Measurements from ENCODE around the gene CD22. TPM values are rescaled to one million over a fixed set of nuclear protein-coding genes. Genes with fewer than 3 reads are reported as not detected.
A peak's percentile ranks its signal among the peaks of the same experiment; 100 is the strongest.
"Not testable (repeated sequence)": the region's sequence is repeated elsewhere in the genome, so short reads cannot be mapped to it uniquely, and the experiment has no call there.

Gene CD22
- total RNA-seq, 1 experiment from 2014 or later: 0.04 TPM

DNA sequence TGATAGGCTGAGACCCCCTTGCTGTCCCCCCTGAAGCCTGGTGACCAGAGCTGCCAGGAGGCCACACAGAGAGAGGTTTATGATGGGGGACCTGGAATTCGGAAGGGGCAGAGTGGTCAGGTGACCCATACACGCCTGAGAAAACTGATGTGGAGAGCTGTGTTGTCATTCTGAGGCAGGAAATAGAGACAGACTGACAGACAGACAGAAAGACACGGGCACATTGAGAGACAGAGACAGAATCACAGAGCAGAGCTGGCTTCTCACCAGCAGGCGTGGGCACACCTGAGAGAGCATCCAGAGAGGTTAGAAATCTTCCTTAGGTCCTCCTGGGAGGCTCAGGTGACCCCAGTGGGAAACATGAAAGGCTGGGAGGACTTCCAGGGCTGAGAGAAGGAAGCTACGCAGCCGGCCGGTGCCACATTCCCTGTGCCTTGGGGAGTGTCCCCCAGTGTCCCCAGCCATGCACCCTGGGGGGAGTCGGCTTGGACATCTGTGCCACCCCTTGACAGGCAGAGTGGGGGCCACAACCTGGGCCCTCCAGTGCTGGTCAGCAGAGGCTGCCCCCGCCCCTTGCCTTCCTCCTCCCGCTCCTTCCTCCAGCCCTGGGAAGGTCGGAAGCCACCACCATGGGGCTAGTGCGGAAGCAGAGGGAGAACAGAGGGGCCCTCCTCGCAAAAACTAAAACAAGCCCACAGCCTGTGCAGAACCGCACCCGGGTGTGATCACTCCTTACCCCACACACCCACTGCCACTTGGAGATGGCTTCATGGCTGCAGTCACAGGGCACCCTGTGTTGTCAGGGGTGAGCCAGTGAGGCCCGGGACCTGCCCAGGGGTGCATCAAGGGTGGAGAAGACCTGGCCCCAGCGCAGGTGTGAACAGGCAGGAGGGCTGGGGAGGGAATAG lies 20.9 kb downstream of the CD22 start:
- H3K36me3 ChIP-seq: no peaks in the 10 kb centered on the region
- no peaks in the 10 kb centered on the region for H3K9me3 ChIP-seq (replicated peaks)
- no peak overlapping the region for H3K27ac ChIP-seq
- H3K4me1 ChIP-seq: no peaks in the 10 kb centered on the region
- no peak for DNase-seq
- no peaks in the 10 kb centered on the region for H3K27me3 ChIP-seq
- no peak overlapping the region for H3K4me3 ChIP-seq

DNA sequence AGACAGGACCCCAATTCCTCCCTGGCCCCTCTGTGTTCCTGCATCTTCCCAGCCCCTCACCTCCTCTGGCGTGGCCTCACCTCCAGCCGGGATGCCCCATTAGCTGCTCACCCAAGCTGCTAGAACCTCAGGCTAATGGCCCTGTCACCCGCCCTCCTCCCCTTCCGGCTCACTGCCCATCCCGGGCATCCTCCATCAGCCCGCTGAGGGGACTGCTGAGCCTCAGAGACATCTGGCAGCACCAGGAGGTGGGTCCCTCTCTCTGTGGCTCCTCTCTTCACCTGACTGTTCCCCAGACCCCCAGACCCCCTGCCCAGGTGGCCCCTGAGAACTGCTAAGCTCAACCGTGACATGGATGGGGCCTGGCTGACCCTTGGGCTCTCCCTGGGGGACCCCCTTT lies 21.6 kb downstream of the CD22 start:
- Histone ChIP-seq H3K4me3 (no peak overlapping the region), H3K27ac (no peak overlapping the region), H3K4me1 (no peaks in the 10 kb centered on the region), H3K9me3 (replicated peaks) (no peaks in the 10 kb centered on the region), H3K27me3 (no peaks in the 10 kb centered on the region), H3K36me3 (no peaks in the 10 kb centered on the region)
- DNase-seq: no peak

DNA sequence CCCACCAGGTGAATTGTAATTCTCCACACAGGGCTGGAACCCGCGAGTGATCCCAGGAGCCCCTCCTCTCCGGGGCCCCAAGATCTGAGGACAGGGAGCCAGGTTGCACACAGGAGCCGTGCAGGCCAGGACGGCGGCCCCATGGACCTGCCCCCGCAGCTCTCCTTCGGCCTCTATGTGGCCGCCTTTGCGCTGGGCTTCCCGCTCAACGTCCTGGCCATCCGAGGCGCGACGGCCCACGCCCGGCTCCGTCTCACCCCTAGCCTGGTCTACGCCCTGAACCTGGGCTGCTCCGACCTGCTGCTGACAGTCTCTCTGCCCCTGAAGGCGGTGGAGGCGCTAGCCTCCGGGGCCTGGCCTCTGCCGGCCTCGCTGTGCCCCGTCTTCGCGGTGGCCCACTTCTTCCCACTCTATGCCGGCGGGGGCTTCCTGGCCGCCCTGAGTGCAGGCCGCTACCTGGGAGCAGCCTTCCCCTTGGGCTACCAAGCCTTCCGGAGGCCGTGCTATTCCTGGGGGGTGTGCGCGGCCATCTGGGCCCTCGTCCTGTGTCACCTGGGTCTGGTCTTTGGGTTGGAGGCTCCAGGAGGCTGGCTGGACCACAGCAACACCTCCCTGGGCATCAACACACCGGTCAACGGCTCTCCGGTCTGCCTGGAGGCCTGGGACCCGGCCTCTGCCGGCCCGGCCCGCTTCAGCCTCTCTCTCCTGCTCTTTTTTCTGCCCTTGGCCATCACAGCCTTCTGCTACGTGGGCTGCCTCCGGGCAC lies 22.6 kb downstream of the CD22 start:
- H3K36me3 ChIP-seq: no peaks in the 10 kb centered on the region
- no peak overlapping the region for H3K4me3 ChIP-seq
- no peak for DNase-seq
- H3K4me1 ChIP-seq: no peaks in the 10 kb centered on the region
- no peak overlapping the region for H3K27ac ChIP-seq
- H3K9me3 ChIP-seq (replicated peaks): no peaks in the 10 kb centered on the region
- H3K27me3 ChIP-seq: no peaks in the 10 kb centered on the region

DNA sequence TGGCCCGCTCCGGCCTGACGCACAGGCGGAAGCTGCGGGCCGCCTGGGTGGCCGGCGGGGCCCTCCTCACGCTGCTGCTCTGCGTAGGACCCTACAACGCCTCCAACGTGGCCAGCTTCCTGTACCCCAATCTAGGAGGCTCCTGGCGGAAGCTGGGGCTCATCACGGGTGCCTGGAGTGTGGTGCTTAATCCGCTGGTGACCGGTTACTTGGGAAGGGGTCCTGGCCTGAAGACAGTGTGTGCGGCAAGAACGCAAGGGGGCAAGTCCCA lies 23.1 kb downstream of the CD22 start:
- Histone ChIP-seq H3K9me3 (replicated peaks) (no peaks in the 10 kb centered on the region), H3K36me3 (no peaks in the 10 kb centered on the region), H3K4me3 (no peak overlapping the region), H3K27me3 (peaks cover under 1% of the 10 kb centered on the region; the same call in 1 of the 2 replicates), H3K27ac (no peak overlapping the region), H3K4me1 (no peaks in the 10 kb centered on the region)
- DNase-seq: no peak

DNA sequence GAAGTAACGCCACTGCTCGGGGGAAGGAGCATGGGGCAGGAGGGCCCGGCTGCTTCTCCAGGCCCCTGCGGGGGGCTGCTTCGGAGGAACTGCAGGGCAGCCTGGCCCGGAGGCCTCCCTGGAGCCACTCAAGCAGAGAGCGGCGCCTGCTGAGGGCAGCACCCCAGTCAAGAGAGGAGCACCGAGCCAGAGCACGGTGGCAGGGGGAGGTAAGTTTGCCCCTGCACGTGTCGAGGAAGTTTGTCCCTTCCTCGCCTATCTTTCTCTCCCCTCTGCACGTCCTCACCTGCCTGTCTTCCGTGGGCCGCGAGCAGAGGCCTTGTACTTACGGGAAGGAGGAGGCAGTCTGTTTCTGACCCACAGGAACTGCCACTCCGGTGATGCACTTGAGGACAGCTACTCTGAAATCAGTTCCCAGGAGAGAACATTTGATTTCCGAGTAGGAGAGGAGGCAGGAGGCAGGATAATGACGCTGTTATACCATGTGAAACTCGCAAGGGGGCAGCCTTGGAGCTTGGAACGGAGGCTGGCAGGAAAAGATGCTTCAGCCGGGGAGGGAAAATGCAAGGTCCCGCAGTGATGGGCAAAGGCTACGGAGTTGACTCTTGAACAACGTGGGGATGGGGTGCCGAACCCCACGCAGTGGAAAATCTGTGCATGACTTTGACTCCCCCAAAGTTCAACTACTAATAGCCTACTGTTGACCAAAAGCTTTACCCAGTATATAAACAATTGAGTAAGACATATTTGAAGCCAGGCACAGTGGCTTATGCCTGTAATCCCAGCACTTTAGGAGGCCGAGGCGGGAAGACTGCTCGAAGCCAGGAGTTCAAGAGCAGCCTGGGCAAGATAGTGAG lies 23.7 kb downstream of the CD22 start:
- Histone ChIP-seq H3K36me3 (no peaks in the 10 kb centered on the region), H3K27ac (no peak overlapping the region)
- peak; percentile 63 to 86 for DNase-seq

DNA sequence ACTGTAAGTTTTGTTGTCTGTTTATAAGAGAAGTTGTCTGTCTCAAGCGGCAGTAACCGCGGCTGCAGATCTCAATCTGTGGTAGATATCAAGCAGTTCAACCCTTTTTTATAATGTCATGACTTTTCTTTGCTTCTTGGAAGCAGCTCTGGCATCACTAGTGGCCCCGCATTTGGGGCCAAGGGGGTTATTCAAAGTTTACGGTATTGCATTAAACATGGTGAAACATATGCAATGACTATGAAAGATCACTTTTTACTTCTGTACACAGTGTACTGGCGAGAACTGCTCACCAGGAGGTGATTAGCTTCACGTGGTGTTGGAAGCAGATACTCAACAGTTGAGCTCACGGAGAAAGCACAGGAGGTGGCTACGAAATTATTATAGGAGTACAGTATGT lies 24.6 kb downstream of the CD22 start:
- no peak overlapping the region for H3K27ac ChIP-seq
- H3K4me3 ChIP-seq: no peak overlapping the region
- no peaks in the 10 kb centered on the region for H3K36me3 ChIP-seq
- peaks cover 11% of the 10 kb centered on the region; the same call in 1 of the 2 replicates for H3K27me3 ChIP-seq
- H3K4me1 ChIP-seq: no peaks in the 10 kb centered on the region
- no peaks in the 10 kb centered on the region for H3K9me3 ChIP-seq (replicated peaks)
- DNase-seq: no peak

More for the DNA sequence above, 23.7 kb downstream of the CD22 start:
- no peaks in the 10 kb centered on the region for H3K4me1 ChIP-seq
- no peak overlapping the region for H3K4me3 ChIP-seq
- H3K27me3 ChIP-seq: peaks cover 6% of the 10 kb centered on the region; the same call in 1 of the 2 replicates
- H3K9me3 ChIP-seq (replicated peaks): no peaks in the 10 kb centered on the region

DNA sequence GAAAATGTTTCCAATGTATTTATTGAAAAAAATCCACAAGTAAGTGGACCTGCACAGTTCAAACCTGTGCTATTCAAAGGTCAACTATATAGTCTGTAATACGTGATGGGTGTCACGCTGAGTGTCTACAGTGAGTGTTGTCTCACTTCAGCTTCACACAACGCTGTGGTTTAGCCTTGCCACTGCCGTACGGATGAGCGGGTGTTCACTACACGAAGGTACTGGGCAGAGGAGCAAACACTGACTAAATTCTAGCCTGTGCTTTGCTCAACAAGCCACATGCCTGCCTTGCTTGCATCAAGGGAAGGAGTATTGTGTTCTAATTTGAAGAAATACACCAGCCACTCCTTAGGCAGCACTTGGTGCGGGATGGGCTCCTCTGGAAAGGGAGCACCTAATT lies 25.9 kb downstream of the CD22 start:
- Histone ChIP-seq H3K9me3 (replicated peaks) (no peaks in the 10 kb centered on the region), H3K27me3 (peaks cover 11% of the 10 kb centered on the region; the same call in 1 of the 2 replicates), H3K27ac (no peak overlapping the region), H3K4me3 (no peak overlapping the region), H3K36me3 (no peaks in the 10 kb centered on the region), H3K4me1 (no peaks in the 10 kb centered on the region)
- DNase-seq: no peak

DNA sequence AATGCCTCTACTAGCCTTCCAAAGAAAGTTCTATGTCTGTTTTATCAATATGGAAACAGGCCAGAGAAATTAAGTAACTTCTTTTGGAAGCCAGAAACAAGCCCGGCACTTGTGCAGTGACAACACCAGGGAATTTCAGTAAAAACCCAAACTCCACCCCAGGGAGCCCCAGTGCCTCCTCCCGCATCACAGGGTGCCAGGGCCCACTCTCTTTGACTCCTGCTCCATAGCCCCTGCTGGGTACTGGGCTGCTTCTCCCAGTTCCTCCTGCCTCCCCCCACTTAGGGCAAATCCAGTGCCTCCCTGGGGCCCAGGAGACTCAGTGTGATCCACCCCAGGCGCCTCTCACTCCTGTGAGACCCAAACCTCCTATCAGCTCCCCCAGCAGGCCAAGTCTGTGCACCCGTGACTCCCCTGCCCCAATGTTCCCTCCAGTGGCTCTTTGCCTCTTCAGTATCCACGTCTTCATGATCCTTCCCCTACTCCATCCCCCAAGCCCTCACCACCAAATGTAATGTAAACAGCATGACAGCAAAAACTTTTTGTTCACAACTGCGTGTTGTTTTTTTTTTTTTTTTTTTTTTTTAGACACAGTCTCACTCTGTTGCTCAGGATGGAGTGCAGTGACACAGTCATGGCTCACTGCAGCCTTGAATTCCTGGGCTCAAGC lies 26.9 kb downstream of the CD22 start:
- Histone ChIP-seq H3K36me3 (no peaks in the 10 kb centered on the region), H3K4me3 (no peak overlapping the region), H3K9me3 (replicated peaks) (no peaks in the 10 kb centered on the region), H3K27me3 (peaks cover 11% of the 10 kb centered on the region; the same call in 1 of the 2 replicates), H3K4me1 (no peaks in the 10 kb centered on the region), H3K27ac (no peak overlapping the region)
- no peak for DNase-seq

DNA sequence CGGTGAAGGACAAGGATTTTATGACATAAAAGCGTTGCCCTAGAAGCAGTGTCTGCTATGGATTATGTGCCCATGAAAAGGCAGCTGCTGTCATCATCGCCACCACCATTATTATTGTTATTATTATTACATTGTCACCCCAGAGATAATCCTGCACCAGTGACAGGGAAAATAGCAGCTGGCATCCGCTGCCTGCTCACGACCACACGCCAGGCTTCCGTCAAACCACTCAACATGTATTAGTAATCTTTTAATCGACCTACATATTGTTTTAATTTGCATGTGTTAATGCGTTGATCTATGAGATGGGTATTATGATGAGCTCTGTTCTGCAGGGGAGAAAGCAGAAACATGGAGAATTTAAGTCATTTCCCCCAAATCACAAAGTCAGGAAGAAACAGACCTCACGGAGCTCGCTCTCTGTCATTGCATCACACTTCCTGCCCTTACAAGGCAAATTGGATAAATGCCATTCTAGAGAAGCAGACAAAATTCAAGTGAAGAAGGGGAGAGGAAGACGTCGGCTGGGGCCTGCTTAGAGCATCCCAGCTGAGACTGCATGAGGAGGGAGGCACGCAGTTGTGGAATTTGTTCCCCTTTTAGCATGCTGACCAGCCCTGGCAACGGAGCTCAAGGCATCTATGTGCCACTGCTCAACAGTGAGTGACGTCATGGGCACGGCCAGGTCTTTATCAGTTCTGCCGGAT lies 29.0 kb downstream of the CD22 start, which contains the start of gene FFAR3:
Gene FFAR3 (plus strand): TSS at position 594 of the 707 bp plus-strand sequence. CDS start 431 bp downstream, outside the sequence.
- no peaks in the 10 kb centered on the region for H3K36me3 ChIP-seq
- DNase-seq: no peak

DNA sequence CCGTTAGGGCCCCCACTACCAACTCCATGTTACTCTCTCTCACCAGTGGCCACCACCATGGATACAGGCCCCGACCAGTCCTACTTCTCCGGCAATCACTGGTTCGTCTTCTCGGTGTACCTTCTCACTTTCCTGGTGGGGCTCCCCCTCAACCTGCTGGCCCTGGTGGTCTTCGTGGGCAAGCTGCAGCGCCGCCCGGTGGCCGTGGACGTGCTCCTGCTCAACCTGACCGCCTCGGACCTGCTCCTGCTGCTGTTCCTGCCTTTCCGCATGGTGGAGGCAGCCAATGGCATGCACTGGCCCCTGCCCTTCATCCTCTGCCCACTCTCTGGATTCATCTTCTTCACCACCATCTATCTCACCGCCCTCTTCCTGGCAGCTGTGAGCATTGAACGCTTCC lies 29.8 kb downstream of the CD22 start:
- H3K4me3 ChIP-seq; H3K36me3 ChIP-seq; H3K9me3 ChIP-seq (replicated peaks); H3K4me1 ChIP-seq; DNase-seq; H3K27ac ChIP-seq: not testable (repeated sequence)
- H3K27me3 ChIP-seq: peaks cover 18% of the 10 kb centered on the region; the same call in 1 of the 2 replicates

More for the DNA sequence above, 29.0 kb downstream of the CD22 start, which contains the start of gene FFAR3:
- H3K4me1 ChIP-seq: no peaks in the 10 kb centered on the region
- H3K27me3 ChIP-seq: peaks cover 18% of the 10 kb centered on the region; the same call in 1 of the 2 replicates
- H3K9me3 ChIP-seq (replicated peaks): no peaks in the 10 kb centered on the region
- H3K27ac ChIP-seq: no peak within 1 kb of the TSS
- no peak within 1 kb of the TSS for H3K4me3 ChIP-seq

DNA sequence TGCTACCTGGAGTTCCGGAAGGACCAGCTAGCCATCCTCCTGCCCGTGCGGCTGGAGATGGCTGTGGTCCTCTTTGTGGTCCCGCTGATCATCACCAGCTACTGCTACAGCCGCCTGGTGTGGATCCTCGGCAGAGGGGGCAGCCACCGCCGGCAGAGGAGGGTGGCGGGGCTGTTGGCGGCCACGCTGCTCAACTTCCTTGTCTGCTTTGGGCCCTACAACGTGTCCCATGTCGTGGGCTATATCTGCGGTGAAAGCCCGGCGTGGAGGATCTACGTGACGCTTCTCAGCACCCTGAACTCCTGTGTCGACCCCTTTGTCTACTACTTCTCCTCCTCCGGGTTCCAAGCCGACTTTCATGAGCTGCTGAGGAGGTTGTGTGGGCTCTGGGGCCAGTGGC lies 30.4 kb downstream of the CD22 start:
- not testable (repeated sequence) for H3K4me3 ChIP-seq; H3K27ac ChIP-seq; DNase-seq; H3K9me3 ChIP-seq (replicated peaks); H3K36me3 ChIP-seq; H3K4me1 ChIP-seq
- H3K27me3 ChIP-seq: peaks cover 21% of the 10 kb centered on the region; the same call in 1 of the 2 replicates

DNA sequence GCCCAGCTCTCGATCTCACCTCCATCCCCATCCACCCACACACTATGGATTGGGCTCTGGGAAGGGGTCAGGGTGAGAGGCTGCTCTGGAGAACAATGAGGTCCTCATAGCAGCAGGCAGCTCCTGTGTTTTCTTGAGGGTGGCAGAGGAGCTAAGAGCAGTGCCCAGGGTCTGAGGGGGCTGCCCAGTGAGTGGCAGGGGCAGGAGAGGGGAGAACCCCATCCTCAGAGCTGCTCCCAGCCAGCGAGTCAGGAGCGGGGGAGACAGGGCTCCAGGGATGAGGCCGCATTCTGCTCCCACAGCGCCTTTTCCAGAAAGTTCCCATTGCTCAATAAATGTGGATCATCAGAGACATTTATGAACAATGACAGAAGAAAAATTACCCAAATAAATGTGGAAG lies 31.1 kb downstream of the CD22 start:
- H3K27me3 ChIP-seq: peaks cover 21% of the 10 kb centered on the region; the same call in 1 of the 2 replicates
- not testable (repeated sequence) for H3K4me1 ChIP-seq; H3K27ac ChIP-seq; H3K9me3 ChIP-seq (replicated peaks); H3K4me3 ChIP-seq; H3K36me3 ChIP-seq; DNase-seq

DNA sequence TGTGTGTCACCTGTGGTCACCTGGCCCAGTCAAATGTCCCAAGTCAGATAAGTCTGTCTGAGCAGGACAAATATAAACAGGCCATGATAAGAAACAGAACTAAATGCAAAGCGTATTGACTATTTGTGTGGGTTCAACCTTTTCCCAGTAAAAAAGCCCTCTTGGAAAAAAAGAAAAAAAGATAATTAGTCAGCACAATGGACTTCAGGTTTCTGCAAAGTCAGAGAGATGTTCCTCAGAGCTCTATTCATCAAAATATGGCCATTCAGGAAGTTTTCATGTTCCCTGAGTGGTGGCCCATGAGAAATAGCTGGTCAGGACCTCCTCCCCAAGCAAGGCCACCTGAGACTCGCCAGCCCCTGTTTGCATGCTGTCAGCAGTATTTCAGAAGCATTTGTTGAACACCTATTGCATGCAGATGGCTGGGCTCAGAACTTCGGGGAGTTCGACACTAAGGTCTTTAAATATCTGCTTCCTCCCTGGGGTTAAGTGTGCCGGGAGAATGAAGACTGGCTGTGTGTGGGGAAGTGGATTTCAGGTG lies 32.0 kb downstream of the CD22 start:
- peaks cover 21% of the 10 kb centered on the region; the same call in 1 of the 2 replicates for H3K27me3 ChIP-seq
- no peaks in the 10 kb centered on the region for H3K9me3 ChIP-seq (replicated peaks)
- DNase-seq: no peak
- H3K27ac ChIP-seq: no peak overlapping the region
- H3K36me3 ChIP-seq: no peaks in the 10 kb centered on the region
- H3K4me1 ChIP-seq: no peaks in the 10 kb centered on the region
- no peak overlapping the region for H3K4me3 ChIP-seq
